HEK293T (cell line): ENCODE data around the gene BAZ2A.

Source experiments
- FOXK2 ChIP-seq: fragments of 450-650 bp; IDR thresholded peaks from 2 replicates; pipeline ENCODE4 v1.6.1; 2016; ENCODE audit warnings: mild to moderate bottlenecking
- SUZ12 ChIP-seq: fragments of 450-650 bp; IDR thresholded peaks from 2 replicates; pipeline ENCODE4 v1.6.1; 2016; ENCODE audit warnings: mild to moderate bottlenecking

- no peak for TF ChIP-seq SUZ12
- TF ChIP-seq FOXK2, result no peak
Measured at GRCh38 chr12:56599041-56599440, 31.1 kb downstream of the BAZ2A start.
